H9 (cell line): ENCODE measurements around the gene CISD3. TPM values are rescaled to one million over a fixed set of nuclear protein-coding genes. Genes with fewer than 3 reads are reported as not detected.
A peak's percentile ranks its signal among the peaks of the same experiment; 100 is the strongest.

ENCODE experiments used
- DNase-seq: peaks from one replicate; pipeline ENCODE4 v3.0.0-alpha.2; 2017
- H2AFZ ChIP-seq: one replicate; pipeline ENCODE4 v1.6.1; 2013; ENCODE audit warnings: mild to moderate bottlenecking, low read length, control low read depth, moderate library complexity
- H2AK5ac ChIP-seq: 2 replicates; pipeline ENCODE4 v1.6.1; 2013; ENCODE audit warnings: low read length, control low read depth, mixed read lengths; ENCODE audit not compliant: insufficient read length
- H2BK120ac ChIP-seq: one replicate; pipeline ENCODE4 v1.6.1; 2013; ENCODE audit warnings: low read depth, mild to moderate bottlenecking, low read length, control low read depth, inconsistent platforms; ENCODE audit not compliant: poor library complexity, severe bottlenecking
- H2BK12ac ChIP-seq: 2 replicates; pipeline ENCODE4 v1.6.1; 2013; ENCODE audit warnings: low read length, control low read depth, mixed read lengths, low read depth; ENCODE audit not compliant: insufficient read length
- H2BK15ac ChIP-seq: 2 replicates; pipeline ENCODE4 v1.6.1; 2013; ENCODE audit warnings: low read depth, low read length, control low read depth
- H2BK20ac ChIP-seq: one replicate; pipeline ENCODE4 v1.6.1; 2013; ENCODE audit warnings: low read depth, mild to moderate bottlenecking, low read length, control low read depth, inconsistent platforms; ENCODE audit not compliant: poor library complexity, severe bottlenecking
- H2BK5ac ChIP-seq: 2 replicates; pipeline ENCODE4 v1.6.1; 2013; ENCODE audit warnings: low read length, control low read depth, mixed read lengths; ENCODE audit not compliant: insufficient read length
- H3K14ac ChIP-seq: 2 replicates; pipeline ENCODE4 v1.6.1; 2013; ENCODE audit warnings: low read length, control low read depth; ENCODE audit not compliant: insufficient read depth
- H3K18ac ChIP-seq: 2 replicates; pipeline ENCODE4 v1.6.1; 2013; ENCODE audit warnings: low read depth, mild to moderate bottlenecking, mixed read lengths, low read length, control low read depth; ENCODE audit not compliant: insufficient read length
- H3K23ac ChIP-seq: 2 replicates; pipeline ENCODE4 v1.6.1; 2013; ENCODE audit warnings: low read length, control low read depth, mixed read lengths, low read depth; ENCODE audit not compliant: insufficient read length
- H3K23me2 ChIP-seq: 2 replicates; pipeline ENCODE4 v1.6.1; 2013; ENCODE audit warnings: low read depth, mild to moderate bottlenecking, mixed read lengths, low read length, control low read depth; ENCODE audit not compliant: insufficient read length, poor library complexity, severe bottlenecking
- H3K27ac ChIP-seq: 2 replicates; pipeline ENCODE4 v1.5.1; 2013; ENCODE audit warnings: low read length, control low read depth, mixed read lengths, low read depth; ENCODE audit not compliant: insufficient read length
- H3K27me3 ChIP-seq: 2 replicates; pipeline ENCODE4 v1.6.1; 2013; ENCODE audit warnings: low read length, control low read depth, inconsistent platforms; ENCODE audit not compliant: insufficient read depth
- H3K4ac ChIP-seq: 2 replicates; pipeline ENCODE4 v1.6.1; 2013; ENCODE audit warnings: low read depth, mild to moderate bottlenecking, control low read depth, inconsistent platforms, low read length, moderate library complexity
- H3K4me1 ChIP-seq: 2 replicates; pipeline ENCODE4 v1.6.1; 2013; ENCODE audit warnings: low read length, control low read depth, inconsistent platforms; ENCODE audit not compliant: insufficient read depth
- H3K4me2 ChIP-seq: 2 replicates; pipeline ENCODE4 v1.6.1; 2013; ENCODE audit warnings: low read length, control low read depth, mixed read lengths; ENCODE audit not compliant: insufficient read length, insufficient read depth
- H3K56ac ChIP-seq: 2 replicates; pipeline ENCODE4 v1.6.1; 2013; ENCODE audit warnings: low read depth, mild to moderate bottlenecking, mixed read lengths, low read length, control low read depth; ENCODE audit not compliant: insufficient read length
- H3K79me1 ChIP-seq: 2 replicates; pipeline ENCODE4 v1.6.1; 2013; ENCODE audit warnings: low read depth, mild to moderate bottlenecking, moderate library complexity, low read length, control low read depth, inconsistent platforms; ENCODE audit not compliant: insufficient read depth, poor library complexity, severe bottlenecking
- H3K79me2 ChIP-seq: 2 replicates; pipeline ENCODE4 v1.6.1; 2013; ENCODE audit warnings: low read length, control low read depth, inconsistent platforms; ENCODE audit not compliant: insufficient read depth
- H3K9ac ChIP-seq: 2 replicates; pipeline ENCODE4 v1.6.1; 2013; ENCODE audit warnings: low read length, control low read depth, mixed read lengths; ENCODE audit not compliant: insufficient read length; ENCODE audit errors: extremely low read depth
- H3K9me3 ChIP-seq: one replicate; pipeline ENCODE4 v1.6.1; 2013; ENCODE audit warnings: low read depth, low read length, inconsistent platforms; ENCODE audit not compliant: control insufficient read depth
- H3T11ph ChIP-seq: one replicate; pipeline ENCODE4 v1.6.1; 2013; ENCODE audit warnings: mild to moderate bottlenecking, low read length, control low read depth, inconsistent platforms
- H4K20me1 ChIP-seq: one replicate; pipeline ENCODE4 v1.6.1; 2013; ENCODE audit not compliant: control insufficient read depth, insufficient read length, insufficient read depth
- H4K5ac ChIP-seq: 2 replicates; pipeline ENCODE4 v1.6.1; 2013; ENCODE audit warnings: low read depth, mild to moderate bottlenecking, mixed read lengths, low read length, control low read depth; ENCODE audit not compliant: insufficient read length
- H4K8ac ChIP-seq: replicated peaks from 2 replicates; pipeline ENCODE4 v1.6.1; 2013; ENCODE audit warnings: low read length, control low read depth, mixed read lengths, low read depth; ENCODE audit not compliant: insufficient read length
- H4K91ac ChIP-seq: 2 replicates; pipeline ENCODE4 v1.6.1; 2013; ENCODE audit warnings: low read depth, mild to moderate bottlenecking, moderate library complexity, mixed read lengths, low read length, control low read depth; ENCODE audit not compliant: insufficient read length
- H3K27ac Mint-ChIP-seq, 3 experiments: 2 replicates in 2 of 3; 3 replicates in 1 of 3; pipeline ENCODE4 v1.8.0; 2020 to 2021; ENCODE audit warnings: mixed read lengths in 3 of 3, mild to moderate bottlenecking in 1 of 3, moderate library complexity in 1 of 3
- H3K27me3 Mint-ChIP-seq: 2 replicates; pipeline ENCODE4 v1.8.0; 2021; ENCODE audit warnings: low read depth, mild to moderate bottlenecking, moderate library complexity, mixed read lengths
- H3K36me3 Mint-ChIP-seq, 3 experiments: 2 replicates in 2 of 3; 3 replicates in 1 of 3; pipeline ENCODE4 v1.8.0; 2020 to 2021; ENCODE audit warnings: low read depth in 3 of 3, mixed read lengths in 3 of 3; ENCODE audit not compliant: insufficient read depth in 1 of 3
- H3K4me1 Mint-ChIP-seq, 2 experiments: 2 replicates each; pipeline ENCODE4 v1.8.0; 2020; ENCODE audit warnings: mixed read lengths in 2 of 2
- H3K4me3 Mint-ChIP-seq, 2 experiments: 2 replicates in 1 of 2; 3 replicates in 1 of 2; pipeline ENCODE4 v1.8.0; 2020 to 2021; ENCODE audit warnings: mild to moderate bottlenecking in 2 of 2, mixed read lengths in 2 of 2, moderate library complexity in 1 of 2
- H3K9me3 Mint-ChIP-seq, 2 experiments: 2 replicates in 1 of 2; 3 replicates in 1 of 2; pipeline ENCODE4 v1.8.0; 2020; ENCODE audit warnings: mild to moderate bottlenecking in 2 of 2, mixed read lengths in 2 of 2, moderate library complexity in 1 of 2
- WGBS: extraction: QIAGEN DNeasy Blood & Tissue Kit; methylation state at CpG from one replicate; pipeline ENCODE4 v1.1.7; 2013; ENCODE audit warnings: missing lambda C conversion rate, low lambda C conversion rate, mixed read lengths; ENCODE audit not compliant: insufficient read length; ENCODE audit errors: extremely low coverage; 5-methylcytosine and 5-hydroxymethylcytosine counted together
- total RNA-seq: library from RNA; stranded (reverse); gene quantifications from 2 replicates; pipeline ENCODE4 v1.2.1, GENCODE V29; 2021
- TF ChIP-seq, protein P1 (sequence below): fragments of 200-600 bp; sonication (generic); conservative IDR thresholded peaks from 3 replicates; pipeline ENCODE4 v1.8.0; 2021; ENCODE audit warnings: antibody characterized with exemption, mild to moderate bottlenecking

CISD3 gene
- total RNA-seq, 1 experiment from 2014 or later = 10.7 TPM

DNA sequence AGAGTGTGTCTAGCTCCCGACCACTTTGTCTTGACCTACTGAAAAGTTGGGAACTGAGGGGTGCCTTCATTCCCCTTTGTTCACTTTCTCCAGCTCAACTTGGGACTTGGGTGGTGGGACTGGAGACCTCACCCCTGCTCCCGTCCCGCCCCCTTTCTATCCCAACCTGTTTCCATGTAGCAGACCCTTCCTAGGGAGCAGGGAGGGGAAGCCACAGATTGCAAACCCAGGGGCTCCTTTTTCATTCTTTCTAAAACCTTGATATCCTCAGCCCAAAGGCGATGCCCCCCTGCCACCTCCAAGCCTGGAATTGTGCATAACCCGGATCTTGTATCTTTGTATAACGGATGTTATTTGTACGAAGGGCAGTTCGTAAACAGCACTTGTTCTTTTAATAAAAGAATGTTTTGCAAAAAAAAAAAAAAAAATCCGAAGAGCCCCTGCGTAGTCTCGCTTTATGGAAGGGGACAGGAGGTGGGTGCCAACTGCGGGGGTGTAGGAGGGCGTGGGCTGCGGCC, 714 bp upstream of the CISD3 start:
- Histone ChIP-seq H3K4ac (no peak overlapping the region), H2BK120ac (no peak overlapping the region), H3K9me3 (no peaks in the 10 kb centered on the region), H3K79me1 (no peaks in the 10 kb centered on the region), H3K14ac (no peak overlapping the region; the same call in 1 of the 2 replicates), H3K27me3 (peaks cover 5% of the 10 kb centered on the region; the same call in 1 of the 2 replicates), H3K23ac (no peak overlapping the region), H3K4me2 (peak overlapping the region; percentile 23), H3T11ph (no peak overlapping the region), H2AK5ac (no peak overlapping the region), H3K23me2 (peaks cover 5% of the 10 kb centered on the region), H2BK20ac (no peak overlapping the region), H4K5ac (no peak overlapping the region), H3K56ac (no peak overlapping the region), H4K91ac (no peak overlapping the region), H4K8ac (no peak overlapping the region), H2BK5ac (no peak overlapping the region), H3K18ac (no peak overlapping the region), H3K9ac (no peak overlapping the region), H4K20me1 (no peaks in the 10 kb centered on the region), H3K79me2 (no peaks in the 10 kb centered on the region), H2BK15ac (no peak overlapping the region), H2AFZ (no peak overlapping the region), H2BK12ac (no peak overlapping the region), H3K4me1 (peaks cover 2% of the 10 kb centered on the region; the same call in 1 of the 2 replicates), H3K27ac (no peak overlapping the region)
- Mint-ChIP-seq H3K4me1 (peaks cover 18 to 35% of the 10 kb centered on the region in 2 experiments), H3K27ac (no peak overlapping the region), H3K36me3 (peaks cover 3 to 22% (median 19%) of the 10 kb centered on the region in 3 experiments; a peak in 6 of 7 replicates), H3K9me3 (no peaks in the 10 kb centered on the region; a peak in 1 of 5 replicates), H3K4me3 (peak overlapping the region; percentile 63 to 76), H3K27me3 (peaks cover 32% of the 10 kb centered on the region)
- WGBS = no CpG with 5 or more reads among the region's 14 CpGs
- DNase-seq = no peak
- TF ChIP-seq, protein P1, sequence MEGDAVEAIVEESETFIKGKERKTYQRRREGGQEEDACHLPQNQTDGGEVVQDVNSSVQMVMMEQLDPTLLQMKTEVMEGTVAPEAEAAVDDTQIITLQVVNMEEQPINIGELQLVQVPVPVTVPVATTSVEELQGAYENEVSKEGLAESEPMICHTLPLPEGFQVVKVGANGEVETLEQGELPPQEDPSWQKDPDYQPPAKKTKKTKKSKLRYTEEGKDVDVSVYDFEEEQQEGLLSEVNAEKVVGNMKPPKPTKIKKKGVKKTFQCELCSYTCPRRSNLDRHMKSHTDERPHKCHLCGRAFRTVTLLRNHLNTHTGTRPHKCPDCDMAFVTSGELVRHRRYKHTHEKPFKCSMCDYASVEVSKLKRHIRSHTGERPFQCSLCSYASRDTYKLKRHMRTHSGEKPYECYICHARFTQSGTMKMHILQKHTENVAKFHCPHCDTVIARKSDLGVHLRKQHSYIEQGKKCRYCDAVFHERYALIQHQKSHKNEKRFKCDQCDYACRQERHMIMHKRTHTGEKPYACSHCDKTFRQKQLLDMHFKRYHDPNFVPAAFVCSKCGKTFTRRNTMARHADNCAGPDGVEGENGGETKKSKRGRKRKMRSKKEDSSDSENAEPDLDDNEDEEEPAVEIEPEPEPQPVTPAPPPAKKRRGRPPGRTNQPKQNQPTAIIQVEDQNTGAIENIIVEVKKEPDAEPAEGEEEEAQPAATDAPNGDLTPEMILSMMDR = no peak
